PC-9 (cell line): ENCODE data around the gene CNTFR.

Experiments used
- EZH2 ChIP-seq: fragments of 200-600 bp; sonication (generic); IDR thresholded peaks from 2 replicates; pipeline ENCODE4 v1.8.0; 2017; ENCODE audit warnings: antibody characterized with exemption, low read depth
- TF ChIP-seq, protein P1 (sequence below): fragments of 200-600 bp; sonication (generic); conservative IDR thresholded peaks from 2 replicates; pipeline ENCODE4 v1.6.1; 2017; ENCODE audit warnings: mixed run types, antibody characterized with exemption, mild to moderate bottlenecking, moderate library complexity

DNA sequence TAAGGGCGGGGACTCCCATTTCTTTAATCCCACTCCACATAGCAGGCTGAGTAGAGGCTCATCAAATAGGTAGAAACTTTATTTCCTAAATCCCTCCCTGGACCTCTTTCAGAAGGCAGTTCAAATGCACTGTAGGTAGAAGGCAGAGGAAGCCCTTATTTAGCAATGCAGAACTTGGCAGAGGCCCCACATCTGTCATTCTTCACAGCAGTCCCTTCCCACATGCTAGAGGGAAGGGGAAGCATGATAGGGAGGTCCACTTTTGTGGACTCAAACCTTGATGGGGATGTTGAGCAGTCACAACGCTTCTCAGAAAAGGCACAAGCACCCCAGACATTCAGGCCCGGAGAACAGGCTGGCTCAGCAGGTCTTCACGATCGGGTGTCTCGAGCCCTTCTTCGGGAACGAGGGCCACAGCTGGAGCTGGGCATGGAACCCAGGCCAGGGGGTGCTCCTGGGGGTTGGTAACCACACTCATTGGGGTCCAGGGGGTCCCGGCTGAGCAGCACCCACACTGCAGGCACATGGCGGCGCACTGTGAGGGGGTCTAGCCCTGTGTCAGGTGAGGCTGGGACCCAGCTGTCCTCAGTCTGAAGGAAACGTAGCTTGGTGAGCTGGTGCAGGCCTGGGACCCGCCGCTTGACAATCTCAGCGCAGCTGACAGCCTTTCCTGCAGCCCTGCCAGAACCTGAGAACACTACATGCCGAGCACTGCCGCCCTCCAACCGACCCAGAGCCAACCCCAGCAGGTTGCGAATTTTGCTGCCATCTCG is 21.1 kb upstream of the CNTFR start:
- TF ChIP-seq, protein P1, sequence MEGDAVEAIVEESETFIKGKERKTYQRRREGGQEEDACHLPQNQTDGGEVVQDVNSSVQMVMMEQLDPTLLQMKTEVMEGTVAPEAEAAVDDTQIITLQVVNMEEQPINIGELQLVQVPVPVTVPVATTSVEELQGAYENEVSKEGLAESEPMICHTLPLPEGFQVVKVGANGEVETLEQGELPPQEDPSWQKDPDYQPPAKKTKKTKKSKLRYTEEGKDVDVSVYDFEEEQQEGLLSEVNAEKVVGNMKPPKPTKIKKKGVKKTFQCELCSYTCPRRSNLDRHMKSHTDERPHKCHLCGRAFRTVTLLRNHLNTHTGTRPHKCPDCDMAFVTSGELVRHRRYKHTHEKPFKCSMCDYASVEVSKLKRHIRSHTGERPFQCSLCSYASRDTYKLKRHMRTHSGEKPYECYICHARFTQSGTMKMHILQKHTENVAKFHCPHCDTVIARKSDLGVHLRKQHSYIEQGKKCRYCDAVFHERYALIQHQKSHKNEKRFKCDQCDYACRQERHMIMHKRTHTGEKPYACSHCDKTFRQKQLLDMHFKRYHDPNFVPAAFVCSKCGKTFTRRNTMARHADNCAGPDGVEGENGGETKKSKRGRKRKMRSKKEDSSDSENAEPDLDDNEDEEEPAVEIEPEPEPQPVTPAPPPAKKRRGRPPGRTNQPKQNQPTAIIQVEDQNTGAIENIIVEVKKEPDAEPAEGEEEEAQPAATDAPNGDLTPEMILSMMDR, result no peak
- TF ChIP-seq EZH2, result no peak
